Suppressor macrophage treated with lipopolysaccharide for 4 hours (primary cell): ENCODE data around the gene NAV3.
A peak's percentile ranks its signal among the peaks of the same experiment; 100 is the strongest.

Source experiments
- DNase-seq: peaks from one replicate; pipeline ENCODE4 v3.0.0-alpha.2; 2020

NAV3 gene

GRCh38 chr12:77993658-77994057 lies 163.0 kb downstream of the NAV3 start:
- DNase-seq: no peak

- DNase-seq: peak; percentile 7
Measured at GRCh38 chr12:77995436-77996167, 164.9 kb downstream of the NAV3 start.

- DNase-seq: no peak
Measured at GRCh38 chr12:77996670-77997069, 166.0 kb downstream of the NAV3 start.

DNA sequence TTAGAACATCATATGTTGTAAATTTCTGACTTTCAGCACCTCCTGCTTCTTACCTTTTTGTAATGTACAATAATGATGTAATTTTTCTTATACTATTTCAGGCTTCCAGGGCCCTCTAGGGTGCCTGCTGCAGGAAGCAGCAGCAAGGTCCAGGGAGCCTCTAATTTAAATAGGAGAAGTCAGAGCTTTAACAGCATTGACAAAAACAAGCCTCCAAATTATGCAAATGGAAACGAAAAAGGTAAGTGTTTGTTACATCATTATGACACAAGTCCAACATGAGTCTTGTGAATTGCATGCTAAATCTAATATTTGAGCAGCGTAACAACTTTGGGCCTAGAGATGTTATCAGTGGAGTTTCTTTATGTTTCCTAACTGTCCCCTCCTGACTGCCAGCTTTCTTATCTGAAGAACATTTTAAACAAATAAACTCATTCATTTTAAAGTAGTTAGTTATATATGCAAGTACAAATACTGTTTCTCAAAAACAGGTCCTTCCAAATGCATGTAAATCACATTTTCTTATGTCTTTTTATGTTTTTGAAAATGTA lies 167.6 kb downstream of the NAV3 start:
- DNase-seq: no peak

DNA sequence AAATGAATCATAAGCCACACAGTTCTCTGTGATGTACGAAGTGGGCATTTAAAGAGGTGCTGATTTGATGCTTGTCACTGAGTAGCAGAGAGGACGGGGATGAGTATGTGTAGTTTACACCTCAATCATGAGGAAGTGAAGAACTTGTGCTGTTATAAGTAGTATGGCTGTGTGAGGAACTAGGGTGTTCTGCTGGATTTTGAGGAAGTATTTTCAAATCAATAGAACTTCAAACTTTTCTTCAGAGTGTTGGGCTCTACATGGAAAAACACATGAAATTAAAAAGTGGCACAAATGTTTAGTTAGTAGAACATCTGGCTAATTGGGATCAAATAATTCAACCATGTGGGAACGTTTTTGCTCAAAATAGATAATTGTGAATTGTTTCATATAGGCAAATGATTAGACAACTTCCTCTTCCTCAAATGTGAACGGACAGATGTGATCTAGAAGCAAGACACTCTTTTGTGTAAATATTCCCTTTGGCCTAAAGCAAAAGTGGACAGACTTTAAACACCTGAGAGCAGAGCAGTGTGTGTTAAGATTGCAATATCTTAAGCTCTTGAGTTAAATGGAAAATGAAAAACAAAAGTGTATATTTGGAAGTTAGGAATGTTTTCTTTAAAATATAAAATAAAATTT lies 168.5 kb downstream of the NAV3 start:
- DNase-seq: peak; percentile 30

DNA sequence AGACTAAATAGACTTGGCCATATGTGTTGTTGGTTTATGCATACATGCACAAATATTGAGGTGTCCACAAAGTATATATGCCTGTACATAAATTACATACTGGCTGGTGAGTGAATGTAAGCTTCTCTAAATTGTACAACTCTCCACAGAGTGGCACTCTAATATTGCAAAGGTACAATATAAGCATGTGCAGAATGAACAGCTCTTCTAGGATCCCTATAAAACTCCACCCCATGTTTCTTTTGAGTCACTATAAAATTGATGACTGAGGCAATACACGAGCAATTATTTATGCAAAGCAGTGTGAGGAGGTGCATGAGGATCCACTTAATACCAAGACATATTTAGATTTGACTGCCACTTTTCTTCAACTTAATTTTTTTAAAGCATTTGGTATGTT lies 172.2 kb downstream of the NAV3 start:
- no peak for DNase-seq

DNA sequence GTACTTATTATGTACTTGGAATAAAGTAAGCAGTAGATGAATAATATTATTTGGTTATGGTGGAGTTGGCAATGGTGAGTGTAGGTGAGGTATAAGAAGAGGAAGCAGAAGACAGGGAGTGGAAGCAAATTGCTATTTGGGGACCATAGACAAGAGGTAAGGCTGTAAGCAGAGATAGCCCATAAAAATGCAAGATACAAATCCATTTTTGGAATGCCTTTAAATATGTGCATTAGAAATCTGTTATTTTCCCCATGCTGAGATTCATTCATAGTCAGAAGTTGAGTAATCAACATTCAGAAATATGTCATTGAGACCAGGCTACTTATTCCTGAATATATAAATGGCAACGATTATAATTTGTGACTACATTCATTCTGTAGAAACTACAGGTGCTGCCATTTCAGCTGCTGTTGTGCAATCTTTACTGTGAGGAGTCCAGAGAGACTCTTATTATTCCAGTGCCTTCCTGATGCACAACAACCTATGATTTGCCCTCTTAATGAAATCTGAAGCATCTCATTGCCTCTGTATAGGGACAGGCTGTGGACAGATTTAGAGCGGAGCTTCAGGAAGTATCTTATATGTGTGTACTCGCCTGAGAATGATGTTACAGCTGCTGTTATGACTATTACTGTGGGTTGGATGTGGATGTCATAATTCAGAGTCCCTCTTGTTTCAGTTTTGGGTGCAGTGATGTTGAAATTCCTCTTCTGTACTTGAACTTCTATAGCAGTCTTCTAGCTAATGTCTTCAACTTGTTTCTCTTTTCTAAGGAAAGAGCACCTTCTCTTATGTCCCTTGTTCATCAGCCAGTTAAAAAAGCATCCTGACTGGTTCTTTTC lies 173.8 kb downstream of the NAV3 start:
- peak; percentile 71 for DNase-seq

GRCh38 chr12:78005094-78005492 lies 174.4 kb downstream of the NAV3 start:
- DNase-seq: no peak

DNA sequence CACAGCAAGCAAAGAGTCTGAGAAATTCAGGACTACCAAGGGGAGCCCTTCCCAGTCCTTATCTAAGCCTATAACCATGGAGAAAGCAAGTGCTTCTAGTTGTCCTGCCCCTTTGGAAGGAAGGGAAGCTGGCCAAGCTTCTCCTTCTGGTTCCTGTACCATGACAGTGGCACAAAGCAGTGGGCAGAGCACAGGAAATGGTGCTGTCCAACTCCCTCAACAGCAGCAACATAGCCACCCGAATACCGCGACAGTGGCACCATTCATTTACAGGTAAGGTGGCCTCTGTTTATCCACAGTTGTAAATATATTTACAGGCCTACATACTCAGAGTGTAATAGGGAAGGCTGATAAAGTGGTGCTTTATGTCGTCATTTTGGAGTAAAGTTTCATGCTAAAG lies 176.5 kb downstream of the NAV3 start:
- no peak for DNase-seq

DNA sequence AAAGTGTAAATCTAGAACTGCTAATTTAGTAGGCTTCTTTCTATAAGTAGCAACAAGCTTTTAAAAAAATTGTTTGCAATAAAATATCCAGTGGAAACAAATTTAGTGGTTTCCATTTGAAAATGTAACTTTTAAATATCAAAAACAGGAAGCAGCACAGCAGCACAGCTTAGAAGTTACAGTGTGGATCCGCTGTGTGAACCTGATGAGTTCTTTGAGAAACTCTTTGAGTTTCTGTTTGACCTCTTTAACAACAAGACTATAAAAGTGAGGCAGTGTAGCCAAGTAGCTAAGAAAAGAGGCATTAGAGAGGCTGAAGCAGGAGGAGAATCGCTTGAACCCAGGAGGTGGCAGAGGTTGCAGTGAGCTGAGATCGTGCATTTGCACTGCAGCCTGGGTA lies 178.3 kb downstream of the NAV3 start:
- peak; percentile 6 for DNase-seq

GRCh38 chr12:78018171-78018910 lies 187.6 kb downstream of the NAV3 start:
- no peak for DNase-seq

DNA sequence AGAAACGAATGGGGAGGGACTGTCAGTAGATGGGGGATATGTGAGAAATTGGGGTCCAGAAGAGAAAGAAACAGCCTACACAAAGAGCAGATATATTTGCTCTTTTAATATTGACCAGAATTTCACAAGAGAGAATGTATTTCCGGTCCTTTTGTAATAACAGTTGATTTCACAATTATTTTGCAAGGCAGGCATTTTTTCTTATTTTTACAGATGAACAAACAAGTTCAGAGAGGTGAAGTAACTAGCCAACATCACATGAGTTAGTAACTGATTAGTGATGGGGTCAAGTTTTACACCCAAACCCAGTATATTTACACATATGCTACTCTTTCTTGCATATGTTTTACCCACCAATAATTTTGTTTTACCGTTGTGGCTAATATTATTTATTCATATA lies 188.2 kb downstream of the NAV3 start:
- DNase-seq: peak; percentile 28

DNA sequence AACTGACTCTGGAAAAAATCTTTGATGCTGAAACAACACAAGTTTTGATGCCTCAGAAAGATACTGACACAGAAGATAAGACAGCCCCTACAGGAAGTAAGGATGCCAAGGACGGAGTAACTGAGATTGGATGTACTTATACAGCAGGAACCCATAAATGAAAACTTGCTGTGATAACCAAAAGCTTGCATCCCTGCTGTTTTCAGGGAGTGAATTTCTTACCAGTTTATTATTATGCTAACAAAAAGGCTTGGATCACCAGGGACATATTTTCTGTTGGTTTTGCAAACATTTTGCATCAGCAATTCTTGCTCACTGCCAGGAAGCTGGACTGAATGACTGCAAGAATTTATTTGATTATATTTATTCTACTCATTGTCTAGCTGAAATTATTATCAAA lies 197.7 kb downstream of the NAV3 start:
- no peak for DNase-seq

GRCh38 chr12:78034025-78034424 lies 203.3 kb downstream of the NAV3 start:
- peak; percentile 80 for DNase-seq

DNA sequence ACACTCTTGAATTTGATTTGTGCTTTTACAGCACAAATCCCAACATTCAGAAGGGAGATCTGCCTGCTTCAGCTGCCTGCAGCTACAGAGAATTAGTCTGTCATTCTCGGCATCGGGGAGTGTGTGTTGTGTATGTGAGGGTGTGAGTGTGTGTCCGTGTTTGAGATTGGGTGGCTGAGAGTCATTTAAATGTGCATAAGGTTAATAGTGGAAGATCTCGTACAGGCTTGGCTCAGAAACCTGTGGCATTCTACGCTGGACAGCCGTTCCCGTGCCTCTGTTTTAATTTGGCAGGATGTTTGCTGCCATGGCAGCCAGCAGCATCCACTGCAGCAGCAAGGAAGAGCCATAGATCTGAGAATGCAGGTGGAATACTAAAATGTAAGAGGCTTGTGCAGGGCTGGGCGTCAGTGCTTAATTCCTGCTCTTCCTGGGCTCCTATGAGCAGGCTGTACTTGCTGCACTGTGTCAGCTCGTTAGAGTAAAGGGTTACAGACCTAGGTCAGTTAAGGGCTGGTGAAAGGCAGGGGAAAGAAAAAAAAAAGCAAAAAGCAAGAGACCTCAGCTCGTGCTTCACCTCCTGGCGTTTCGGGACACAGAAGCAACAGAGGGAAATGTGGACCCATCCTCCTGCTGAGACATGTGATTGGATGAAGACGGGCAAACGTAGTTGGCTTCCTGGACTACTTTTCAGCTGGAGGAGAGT lies 205.4 kb downstream of the NAV3 start:
- DNase-seq: no peak

GRCh38 chr12:78036874-78037273 lies 206.2 kb downstream of the NAV3 start:
- no peak for DNase-seq

GRCh38 chr12:78037707-78038106 lies 207.0 kb downstream of the NAV3 start:
- no peak for DNase-seq

GRCh38 chr12:78038541-78038940 lies 207.8 kb downstream of the NAV3 start:
- no peak for DNase-seq

DNA sequence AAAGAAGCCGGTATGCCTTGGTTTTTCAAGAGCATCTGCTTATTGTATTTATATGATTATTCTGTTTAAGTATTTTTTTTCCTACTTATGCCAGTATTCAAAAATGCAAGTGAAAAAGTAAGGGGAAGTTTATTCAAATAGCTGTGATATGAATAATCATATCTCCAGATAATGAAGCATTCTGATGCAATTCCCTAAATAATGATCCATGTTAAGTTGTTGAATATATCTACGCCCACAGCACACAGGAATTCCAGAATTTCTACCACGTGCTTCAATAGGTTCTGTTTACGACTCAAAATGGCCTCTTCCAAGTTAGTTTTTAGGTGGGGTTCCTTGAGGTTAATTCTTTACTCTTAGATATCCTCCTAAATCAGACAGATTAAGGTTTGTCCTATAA lies 208.3 kb downstream of the NAV3 start:
- DNase-seq: no peak

DNA sequence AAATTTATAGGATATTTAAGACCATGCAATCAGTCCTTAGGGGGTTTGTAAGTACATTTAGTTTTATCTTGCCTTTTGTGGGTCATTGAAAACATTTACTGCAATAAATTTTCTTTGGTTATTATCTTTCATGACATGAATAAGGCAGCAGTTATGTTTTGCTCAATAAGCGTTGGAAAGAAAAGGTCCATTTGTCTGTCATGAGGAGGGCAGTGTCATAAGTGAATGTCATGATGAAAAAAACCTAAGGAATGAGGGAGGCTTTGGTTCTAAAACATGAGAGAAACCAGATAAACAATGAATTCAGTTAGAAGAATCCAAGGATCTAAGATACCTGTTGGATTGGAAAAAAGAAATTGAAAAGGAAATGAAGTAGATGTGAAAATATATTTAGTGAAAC lies 209.4 kb downstream of the NAV3 start:
- DNase-seq: no peak

DNA sequence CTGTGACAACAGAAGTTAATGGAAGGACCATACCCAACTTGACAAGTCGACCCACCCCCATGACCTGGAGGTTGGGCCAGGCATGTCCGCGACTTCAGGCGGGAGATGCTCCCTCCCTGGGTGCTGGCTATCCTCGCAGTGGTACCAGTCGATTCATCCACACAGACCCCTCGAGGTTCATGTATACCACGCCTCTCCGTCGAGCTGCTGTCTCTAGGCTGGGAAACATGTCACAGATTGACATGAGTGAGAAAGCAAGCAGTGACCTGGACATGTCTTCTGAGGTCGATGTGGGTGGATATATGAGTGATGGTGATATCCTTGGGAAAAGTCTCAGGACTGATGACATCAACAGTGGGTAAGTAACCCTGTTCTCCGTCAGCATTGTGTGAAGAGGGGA lies 220.1 kb downstream of the NAV3 start:
- no peak for DNase-seq

DNA sequence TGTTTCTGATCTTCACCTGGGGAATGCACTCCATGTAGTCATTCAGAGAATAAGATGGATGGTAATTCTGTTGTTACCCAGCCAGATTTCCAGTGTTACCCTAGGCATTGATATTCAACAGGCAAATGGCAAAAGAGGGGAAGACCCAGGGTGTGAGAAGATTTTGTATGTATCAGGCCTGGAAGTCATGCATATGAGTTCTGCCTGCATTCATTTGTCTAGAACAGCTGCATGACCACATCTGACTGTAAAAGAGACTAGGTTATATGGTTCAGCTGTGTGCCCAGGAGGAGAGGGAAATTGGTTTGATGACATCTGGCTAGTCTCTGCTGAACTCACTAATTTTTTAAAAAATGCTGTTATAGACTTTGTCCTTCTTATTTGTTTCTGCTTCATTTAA lies 224.9 kb downstream of the NAV3 start:
- no peak for DNase-seq
